ENCODE results near the gene CCDC137.

DNA sequence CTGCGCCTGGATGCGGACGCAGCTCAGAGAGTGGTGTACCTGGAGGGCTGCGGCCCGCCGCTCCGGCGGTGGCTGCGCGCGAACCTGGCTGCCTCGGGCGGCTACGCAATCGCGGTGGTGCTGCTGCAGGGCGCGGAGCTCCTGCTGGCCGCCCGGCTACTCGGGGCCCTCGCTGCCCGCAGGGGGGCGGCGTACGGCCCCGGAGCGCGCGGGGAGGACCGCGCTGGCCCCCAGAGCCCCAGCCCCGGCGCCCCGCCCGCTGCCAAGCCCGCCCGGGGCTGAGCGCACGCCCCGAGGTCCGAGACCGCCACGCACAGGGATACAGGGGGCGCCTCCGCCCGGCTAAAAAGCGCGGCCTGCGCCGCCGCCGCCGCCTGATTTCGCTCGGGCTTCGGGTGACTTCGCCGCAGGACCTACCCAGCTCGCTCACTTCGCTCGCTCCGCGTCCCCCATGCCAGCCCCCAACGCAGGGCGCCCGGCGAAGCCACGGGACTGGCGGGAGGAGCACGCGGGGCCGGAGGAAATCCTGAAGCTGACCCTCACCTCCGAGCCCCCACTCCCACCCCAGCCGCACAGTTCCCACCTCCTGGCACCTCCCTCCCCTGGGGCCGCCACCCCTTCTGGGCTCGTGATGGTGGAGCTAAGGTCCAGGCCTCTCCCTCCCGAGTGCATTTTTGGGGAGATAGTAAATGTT is 18.4 kb upstream of the CCDC137 start:
- no peak for TF ChIP-seq EP300 (conservative IDR thresholded peaks at IDR 0.05; ENCODE audit: poor library complexity, severe bottlenecking)
- TF ChIP-seq, protein P1, sequence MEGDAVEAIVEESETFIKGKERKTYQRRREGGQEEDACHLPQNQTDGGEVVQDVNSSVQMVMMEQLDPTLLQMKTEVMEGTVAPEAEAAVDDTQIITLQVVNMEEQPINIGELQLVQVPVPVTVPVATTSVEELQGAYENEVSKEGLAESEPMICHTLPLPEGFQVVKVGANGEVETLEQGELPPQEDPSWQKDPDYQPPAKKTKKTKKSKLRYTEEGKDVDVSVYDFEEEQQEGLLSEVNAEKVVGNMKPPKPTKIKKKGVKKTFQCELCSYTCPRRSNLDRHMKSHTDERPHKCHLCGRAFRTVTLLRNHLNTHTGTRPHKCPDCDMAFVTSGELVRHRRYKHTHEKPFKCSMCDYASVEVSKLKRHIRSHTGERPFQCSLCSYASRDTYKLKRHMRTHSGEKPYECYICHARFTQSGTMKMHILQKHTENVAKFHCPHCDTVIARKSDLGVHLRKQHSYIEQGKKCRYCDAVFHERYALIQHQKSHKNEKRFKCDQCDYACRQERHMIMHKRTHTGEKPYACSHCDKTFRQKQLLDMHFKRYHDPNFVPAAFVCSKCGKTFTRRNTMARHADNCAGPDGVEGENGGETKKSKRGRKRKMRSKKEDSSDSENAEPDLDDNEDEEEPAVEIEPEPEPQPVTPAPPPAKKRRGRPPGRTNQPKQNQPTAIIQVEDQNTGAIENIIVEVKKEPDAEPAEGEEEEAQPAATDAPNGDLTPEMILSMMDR (IDR thresholded peaks at IDR 0.05; ENCODE audit: poor library complexity, severe bottlenecking), result no peak
